SK-N-SH (cell line): ENCODE measurements around the gene YDJC.

Source experiments
- EZH2phosphoT487 ChIP-seq: fragments of 200-600 bp; sonication (generic); IDR thresholded peaks from 2 replicates; pipeline ENCODE4 v1.6.1; 2017; ENCODE audit warnings: low read depth, mixed run types, mild to moderate bottlenecking, antibody characterized with exemption, moderate library complexity, borderline replicate concordance
- FOXJ3 ChIP-seq: sonication (generic); formaldehyde crosslinking; IDR thresholded peaks from 2 replicates; pipeline ENCODE4 v1.5.1; 2020; ENCODE audit warnings: mild to moderate bottlenecking, missing genetic modification reagents
- FOXM1 ChIP-seq: IDR thresholded peaks from 2 replicates; pipeline ENCODE4 v1.4.0; 2012; ENCODE audit warnings: low read depth, mild to moderate bottlenecking
- JUND ChIP-seq: IDR thresholded peaks from 2 replicates; pipeline ENCODE4 v1.4.0; 2012
- POLR2AphosphoS5 ChIP-seq: IDR thresholded peaks from 2 replicates; pipeline ENCODE4 v1.6.1; 2012; ENCODE audit warnings: low read depth, low read length
- SIN3A ChIP-seq: IDR thresholded peaks from 2 replicates; pipeline ENCODE4 v1.6.1; 2012; ENCODE audit warnings: low read depth, mild to moderate bottlenecking, low read length, moderate library complexity, borderline replicate concordance
- YY1 ChIP-seq: IDR thresholded peaks from 2 replicates; pipeline ENCODE4 v1.4.0; 2012; ENCODE audit warnings: low read depth, mild to moderate bottlenecking
- TF ChIP-seq, protein P1 (sequence below): fragments of 200-600 bp; sonication (generic); IDR thresholded peaks from 2 replicates; pipeline ENCODE4 v1.6.1; 2017; ENCODE audit warnings: antibody characterized with exemption, mild to moderate bottlenecking, moderate library complexity
- TF ChIP-seq, protein P2 (sequence below): IDR thresholded peaks from 2 replicates; pipeline ENCODE4 v1.6.1; 2012; ENCODE audit warnings: mild to moderate bottlenecking, low read depth, low read length, moderate library complexity
- TF ChIP-seq, protein P3 (sequence below): IDR thresholded peaks from 2 replicates; pipeline ENCODE4 v1.4.0; 2012; ENCODE audit warnings: low read depth

DNA sequence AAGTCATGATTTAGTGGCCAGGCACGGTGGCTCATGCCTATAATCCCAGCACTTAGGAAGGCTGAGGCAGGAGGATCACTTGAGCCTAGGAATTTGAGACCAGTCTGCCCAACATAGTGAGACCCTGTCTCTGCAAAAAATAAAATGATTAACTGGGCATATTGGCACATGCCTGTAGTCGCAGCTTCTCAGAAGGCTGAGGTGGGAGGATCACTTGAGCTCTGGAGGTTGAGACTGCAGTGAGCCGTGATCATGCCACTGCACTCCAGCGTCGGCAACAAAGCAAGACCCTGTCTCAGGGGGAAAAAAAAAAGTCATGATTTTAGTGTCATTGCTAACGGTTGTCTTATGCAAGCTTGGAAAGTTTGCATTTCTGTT, 50.4 kb downstream of the YDJC start:
- TF ChIP-seq JUND = no peak
- TF ChIP-seq, protein P1, sequence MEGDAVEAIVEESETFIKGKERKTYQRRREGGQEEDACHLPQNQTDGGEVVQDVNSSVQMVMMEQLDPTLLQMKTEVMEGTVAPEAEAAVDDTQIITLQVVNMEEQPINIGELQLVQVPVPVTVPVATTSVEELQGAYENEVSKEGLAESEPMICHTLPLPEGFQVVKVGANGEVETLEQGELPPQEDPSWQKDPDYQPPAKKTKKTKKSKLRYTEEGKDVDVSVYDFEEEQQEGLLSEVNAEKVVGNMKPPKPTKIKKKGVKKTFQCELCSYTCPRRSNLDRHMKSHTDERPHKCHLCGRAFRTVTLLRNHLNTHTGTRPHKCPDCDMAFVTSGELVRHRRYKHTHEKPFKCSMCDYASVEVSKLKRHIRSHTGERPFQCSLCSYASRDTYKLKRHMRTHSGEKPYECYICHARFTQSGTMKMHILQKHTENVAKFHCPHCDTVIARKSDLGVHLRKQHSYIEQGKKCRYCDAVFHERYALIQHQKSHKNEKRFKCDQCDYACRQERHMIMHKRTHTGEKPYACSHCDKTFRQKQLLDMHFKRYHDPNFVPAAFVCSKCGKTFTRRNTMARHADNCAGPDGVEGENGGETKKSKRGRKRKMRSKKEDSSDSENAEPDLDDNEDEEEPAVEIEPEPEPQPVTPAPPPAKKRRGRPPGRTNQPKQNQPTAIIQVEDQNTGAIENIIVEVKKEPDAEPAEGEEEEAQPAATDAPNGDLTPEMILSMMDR = no peak
- TF ChIP-seq, protein P2, sequence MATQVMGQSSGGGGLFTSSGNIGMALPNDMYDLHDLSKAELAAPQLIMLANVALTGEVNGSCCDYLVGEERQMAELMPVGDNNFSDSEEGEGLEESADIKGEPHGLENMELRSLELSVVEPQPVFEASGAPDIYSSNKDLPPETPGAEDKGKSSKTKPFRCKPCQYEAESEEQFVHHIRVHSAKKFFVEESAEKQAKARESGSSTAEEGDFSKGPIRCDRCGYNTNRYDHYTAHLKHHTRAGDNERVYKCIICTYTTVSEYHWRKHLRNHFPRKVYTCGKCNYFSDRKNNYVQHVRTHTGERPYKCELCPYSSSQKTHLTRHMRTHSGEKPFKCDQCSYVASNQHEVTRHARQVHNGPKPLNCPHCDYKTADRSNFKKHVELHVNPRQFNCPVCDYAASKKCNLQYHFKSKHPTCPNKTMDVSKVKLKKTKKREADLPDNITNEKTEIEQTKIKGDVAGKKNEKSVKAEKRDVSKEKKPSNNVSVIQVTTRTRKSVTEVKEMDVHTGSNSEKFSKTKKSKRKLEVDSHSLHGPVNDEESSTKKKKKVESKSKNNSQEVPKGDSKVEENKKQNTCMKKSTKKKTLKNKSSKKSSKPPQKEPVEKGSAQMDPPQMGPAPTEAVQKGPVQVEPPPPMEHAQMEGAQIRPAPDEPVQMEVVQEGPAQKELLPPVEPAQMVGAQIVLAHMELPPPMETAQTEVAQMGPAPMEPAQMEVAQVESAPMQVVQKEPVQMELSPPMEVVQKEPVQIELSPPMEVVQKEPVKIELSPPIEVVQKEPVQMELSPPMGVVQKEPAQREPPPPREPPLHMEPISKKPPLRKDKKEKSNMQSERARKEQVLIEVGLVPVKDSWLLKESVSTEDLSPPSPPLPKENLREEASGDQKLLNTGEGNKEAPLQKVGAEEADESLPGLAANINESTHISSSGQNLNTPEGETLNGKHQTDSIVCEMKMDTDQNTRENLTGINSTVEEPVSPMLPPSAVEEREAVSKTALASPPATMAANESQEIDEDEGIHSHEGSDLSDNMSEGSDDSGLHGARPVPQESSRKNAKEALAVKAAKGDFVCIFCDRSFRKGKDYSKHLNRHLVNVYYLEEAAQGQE = no peak
- TF ChIP-seq SIN3A = no peak
- no peak for TF ChIP-seq FOXM1
- TF ChIP-seq EZH2phosphoT487 = no peak
- TF ChIP-seq YY1 = no peak
- TF ChIP-seq POLR2AphosphoS5 = no peak
- TF ChIP-seq FOXJ3 (CRISPR knock-in tag) = no peak
- TF ChIP-seq, protein P3, sequence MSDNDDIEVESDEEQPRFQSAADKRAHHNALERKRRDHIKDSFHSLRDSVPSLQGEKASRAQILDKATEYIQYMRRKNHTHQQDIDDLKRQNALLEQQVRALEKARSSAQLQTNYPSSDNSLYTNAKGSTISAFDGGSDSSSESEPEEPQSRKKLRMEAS = no peak
